Measurements from ENCODE around the gene MIA. TPM values are rescaled to one million over a fixed set of nuclear protein-coding genes. Genes with fewer than 3 reads are reported as not detected.

MIA gene
- total and polyA plus RNA-seq, 2 of the 4 experiments (the other 2 are of a cell fraction) = 0.44 TPM; not detected in 1

- DNase-seq = no peak
- no peak overlapping the region; the same call in 1 of the 2 replicates for H3K18ac ChIP-seq (ENCODE audit: low read depth, low read length)
- no peak overlapping the region for H4K8ac ChIP-seq (ENCODE audit: low read depth in 2 of 2, low read length in 2 of 2)
- no peak overlapping the region for H3K56ac ChIP-seq (ENCODE audit: extremely low read depth, insufficient read depth, low read length)
- peaks cover 14 to 26% of the 10 kb centered on the region in 2 experiments for H3K79me1 ChIP-seq (ENCODE audit: low read depth in 1 of 2, low read length in 2 of 2)
- H3K23ac ChIP-seq (ENCODE audit: low read depth, low read length) = peak overlapping the region; percentile 65; the same call in 1 of the 2 replicates
- no peak overlapping the region for H2BK5ac ChIP-seq (ENCODE audit: low read depth, low read length, poor library complexity, severe bottlenecking)
- H4K20me1 ChIP-seq (ENCODE audit: insufficient read depth, low read length) = peaks cover 15% of the 10 kb centered on the region
- no peak overlapping the region for H4K5ac ChIP-seq (ENCODE audit: low read depth, low read length)
- peak overlapping the region; percentile 29; the same call in 1 of the 2 replicates for H3K14ac ChIP-seq (replicated peaks; ENCODE audit: low read depth, low read length)
- H3K9me1 ChIP-seq (ENCODE audit: insufficient read depth, low read length) = no peaks in the 10 kb centered on the region
- H2BK15ac ChIP-seq (ENCODE audit: low read depth, low read length) = no peak overlapping the region
- no peak overlapping the region for H4K91ac ChIP-seq (ENCODE audit: insufficient read depth, low read depth, low read length)
- dilution Hi-C loops (cut with HindIII; ENCODE audit: low sequenced_read_pairs, unreplicated experiment) (no loop called here), in situ Hi-C loops (cut with MboI; ENCODE audit: low sequenced_read_pairs) (no loop called here), intact Hi-C loops (cut with micrococcal nuclease) (no loop called here)
- no peak overlapping the region for H3K9ac ChIP-seq (ENCODE audit: low read depth, low read length)
- H3K4me2 ChIP-seq (ENCODE audit: low read depth, low read length) = no peak overlapping the region
- H2BK20ac ChIP-seq (ENCODE audit: low read depth, low read length) = no peak overlapping the region
- peaks cover 8% of the 10 kb centered on the region for H3K4me1 ChIP-seq (ENCODE audit: control insufficient read depth, insufficient read depth, low read length)
- H3K9me3 ChIP-seq (ENCODE audit: control insufficient read depth, insufficient read depth, low read length) = no peaks in the 10 kb centered on the region
- TF ChIP-seq FOS (IDR thresholded peaks at IDR 0.05; ENCODE audit: low read depth, low read length) = no peak
- no peak for TF ChIP-seq POLR2A (IDR thresholded peaks at IDR 0.05; ENCODE audit: low read depth, low read length)
- TF ChIP-seq MAZ (IDR thresholded peaks at IDR 0.05; ENCODE audit: borderline replicate concordance, low read depth, low read length) = no peak
- no peak for TF ChIP-seq ELK1 (IDR thresholded peaks at IDR 0.05; ENCODE audit: borderline replicate concordance, low read depth, low read length)
- TF ChIP-seq NFE2L2 (IDR thresholded peaks at IDR 0.05; ENCODE audit: low read depth, low read length) = no peak
- TF ChIP-seq BHLHE40 (IDR thresholded peaks at IDR 0.05; ENCODE audit: low read depth, low read length) = no peak
- TF ChIP-seq MXI1 (IDR thresholded peaks at IDR 0.05; ENCODE audit: borderline replicate concordance, low read depth, low read length) = no peak
- no peak for TF ChIP-seq CTCF (conservative IDR thresholded peaks at IDR 0.05; ENCODE audit: low read depth, low read length)
- H2AFZ ChIP-seq (replicated peaks; ENCODE audit: low read length, poor library complexity) = no peak overlapping the region
- ATAC-seq (ENCODE audit: low read depth) = no peak
- H3K36me3 ChIP-seq (ENCODE audit: control insufficient read depth, insufficient read depth, low read length) = peaks cover 17% of the 10 kb centered on the region; the same call in 1 of the 2 replicates
- no peak overlapping the region for H2AK5ac ChIP-seq (ENCODE audit: low read depth, low read length)
- H3K4ac ChIP-seq (ENCODE audit: low read depth, low read length) = peak overlapping the region; percentile 22; the same call in 1 of the 2 replicates
- no TSS peak for BruUV-seq (replicated peaks)
- no CpG with 5 or more reads among the region's 4 CpGs for WGBS, 2 experiments (ENCODE audit: extremely low coverage in 2 of 2, insufficient read length in 1 of 2)
- POLR2A ChIA-PET (ENCODE audit: unreplicated experiment) = no interaction called here
- CTCF ChIA-PET = no interaction called here
- H2BK120ac ChIP-seq (ENCODE audit: low read depth, low read length) = no peak overlapping the region
- H3K4me3 ChIP-seq (ENCODE audit: insufficient read depth, low read depth, low read length) = no peak overlapping the region
- no peaks in the 10 kb centered on the region for H3K27me3 ChIP-seq (ENCODE audit: control insufficient read depth, insufficient read depth, low read length)
- H3K27ac ChIP-seq (ENCODE audit: insufficient read depth, low read length) = no peak overlapping the region
- no peak overlapping the region for H2AK9ac ChIP-seq (replicated peaks; ENCODE audit: low read depth, low read length, poor library complexity)
These were observed 37.9 kb downstream of the MIA start for GRCh38 chr19:40813182-40813581.
